HG02623 (cell line): ENCODE data around the gene FAM3D.
"Not testable (repeated sequence)": the region's sequence is repeated elsewhere in the genome, so short reads cannot be mapped to it uniquely, and the experiment has no call there.

Experiments used
- ATAC-seq: cut with Tn5 transposase; IDR thresholded peaks from one replicate; pipeline ENCODE4 v1.9.1; 2021; ENCODE audit warnings: moderate library complexity; ENCODE audit not compliant: unreplicated experiment

The FAM3D gene

GRCh38 chr3:58685641-58686040 lies 19.1 kb upstream of the FAM3D start:
- ATAC-seq, result no peak

DNA sequence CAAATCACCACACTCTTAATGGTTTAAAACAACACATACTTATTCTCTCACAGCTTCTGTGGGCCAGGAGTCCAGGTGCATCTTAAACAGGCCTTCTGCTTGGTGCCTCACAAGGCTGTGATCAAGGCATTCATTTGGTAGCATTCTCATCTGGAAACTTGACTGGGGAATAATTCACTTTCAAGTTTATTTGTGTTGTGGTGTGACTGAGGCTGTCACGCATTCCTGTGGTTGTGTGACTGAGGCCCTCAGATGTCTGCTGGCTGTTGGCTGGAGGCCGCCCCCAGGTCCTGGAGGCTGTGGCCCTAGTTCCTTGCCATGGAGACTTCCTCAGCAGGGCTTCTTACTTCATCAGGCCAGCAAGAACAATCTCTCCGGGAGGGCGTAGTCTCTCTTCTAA lies 16.9 kb upstream of the FAM3D start:
- ATAC-seq, result peak; percentile 63

DNA sequence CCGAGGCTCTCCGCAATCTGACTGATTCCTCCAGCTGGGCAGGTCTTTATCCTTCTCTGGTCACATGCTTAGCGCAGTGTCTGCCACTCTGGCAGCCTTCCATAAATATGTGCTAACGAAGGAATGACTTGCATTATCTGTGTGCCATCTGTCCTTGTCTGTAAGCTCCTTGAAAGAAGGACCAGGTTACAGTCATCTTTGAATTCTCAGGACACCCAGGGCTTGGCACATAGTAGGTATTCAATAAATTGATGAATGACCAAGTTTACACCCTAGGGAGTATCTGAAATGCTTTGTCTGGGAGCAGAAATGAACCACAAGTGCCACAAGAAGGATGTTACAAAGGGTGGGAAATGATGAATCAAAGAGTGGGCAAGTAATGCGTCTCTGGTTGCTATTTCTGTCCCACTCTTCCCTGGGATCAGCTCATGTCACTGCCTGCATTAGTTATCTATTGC lies 16.5 kb upstream of the FAM3D start:
- ATAC-seq, result no peak

GRCh38 chr3:58681863-58682262 lies 15.3 kb upstream of the FAM3D start:
- no peak for ATAC-seq

DNA sequence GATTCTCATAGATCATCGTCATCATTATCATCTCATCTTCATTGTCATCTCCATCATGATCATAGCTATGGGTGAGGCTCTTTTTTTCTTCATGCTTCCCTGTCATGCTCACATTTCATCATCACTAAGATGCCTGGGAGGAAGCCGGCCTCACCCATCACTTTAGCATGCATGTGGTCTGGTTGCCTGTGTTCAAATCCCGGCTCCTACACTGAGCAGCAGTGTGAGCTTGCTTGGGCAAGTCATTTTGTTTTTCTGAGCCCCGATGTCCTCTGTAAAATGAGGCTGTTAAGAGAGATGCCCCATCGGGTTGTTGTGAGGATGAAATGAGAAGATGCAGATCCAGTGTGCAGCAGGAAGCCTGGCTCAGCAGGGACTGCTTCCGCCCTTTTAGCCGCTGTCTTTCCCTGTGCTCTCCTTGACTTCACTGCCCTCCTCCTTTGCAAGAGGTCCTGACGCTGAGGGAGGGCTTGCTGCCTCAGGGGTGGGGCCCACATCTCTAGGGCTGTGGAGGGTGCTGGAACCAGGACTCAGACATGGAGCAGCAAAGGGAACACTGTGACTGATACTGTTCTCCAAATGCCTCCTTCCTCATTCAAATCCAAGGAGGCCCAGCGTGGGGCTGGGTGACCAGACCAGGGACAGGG lies 14.4 kb upstream of the FAM3D start:
- ATAC-seq, result no peak

GRCh38 chr3:58679974-58680666 lies 13.5 kb upstream of the FAM3D start:
- no peak for ATAC-seq

- no peak for ATAC-seq
These were observed 12.9 kb upstream of the FAM3D start for GRCh38 chr3:58679446-58679845.

DNA sequence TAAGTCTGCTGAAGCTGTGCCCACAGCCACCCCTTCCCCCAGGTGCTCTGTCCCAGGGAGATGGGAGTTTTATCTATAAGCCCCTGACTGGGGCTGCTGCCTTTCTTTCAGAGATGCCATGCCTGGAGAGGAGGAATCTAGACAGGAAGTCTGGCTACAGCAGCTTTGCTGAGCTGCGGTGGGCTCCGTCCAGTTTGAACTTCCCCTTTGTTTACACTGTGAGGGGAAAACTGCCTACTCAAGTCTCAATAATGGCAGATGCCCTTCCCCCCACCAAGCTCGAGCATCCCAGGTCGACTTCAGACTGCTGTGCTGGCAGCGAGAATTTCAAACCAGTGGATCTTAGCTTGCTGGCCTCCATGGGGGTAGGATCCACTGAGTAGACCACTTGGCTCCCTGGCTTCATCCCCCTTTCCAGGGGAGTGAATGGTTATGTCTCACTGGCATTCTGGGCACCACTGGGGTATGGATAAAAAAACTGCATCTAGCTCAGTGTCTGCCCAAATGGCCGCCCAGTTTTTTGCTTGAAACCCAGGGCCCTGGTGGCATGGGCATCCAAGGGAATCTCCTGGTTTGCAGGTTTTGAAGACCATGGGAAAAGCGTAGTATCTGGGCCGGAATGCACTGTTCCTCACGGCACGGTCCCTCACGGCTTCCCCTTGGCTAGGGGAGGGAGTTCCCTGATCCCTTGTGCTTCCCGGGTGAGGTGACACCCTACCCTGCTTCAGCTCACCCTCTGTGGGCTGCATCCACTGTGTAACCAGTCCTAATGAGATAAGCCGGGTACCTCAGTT lies 11.8 kb upstream of the FAM3D start:
- not testable (repeated sequence) for ATAC-seq

DNA sequence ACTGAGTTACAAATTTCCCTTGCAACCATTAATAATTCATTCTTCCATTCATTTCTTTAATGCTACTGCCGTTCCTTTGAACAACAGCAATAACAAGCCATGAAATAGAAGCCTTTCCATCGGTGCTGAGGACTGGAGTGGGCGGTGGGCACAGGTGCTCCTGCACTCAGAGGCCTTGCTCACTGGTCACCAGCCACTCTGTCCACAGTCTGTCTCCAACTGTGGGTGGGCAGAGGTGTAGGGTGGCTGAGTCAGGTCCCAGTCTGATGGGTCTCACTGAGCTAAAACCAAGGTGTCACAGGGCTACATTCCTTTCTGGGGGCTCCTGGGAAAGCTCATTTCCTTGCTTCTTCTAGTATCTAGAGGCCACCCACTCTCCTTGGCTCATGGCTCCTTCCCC lies 6.3 kb upstream of the FAM3D start:
- ATAC-seq, result no peak

DNA sequence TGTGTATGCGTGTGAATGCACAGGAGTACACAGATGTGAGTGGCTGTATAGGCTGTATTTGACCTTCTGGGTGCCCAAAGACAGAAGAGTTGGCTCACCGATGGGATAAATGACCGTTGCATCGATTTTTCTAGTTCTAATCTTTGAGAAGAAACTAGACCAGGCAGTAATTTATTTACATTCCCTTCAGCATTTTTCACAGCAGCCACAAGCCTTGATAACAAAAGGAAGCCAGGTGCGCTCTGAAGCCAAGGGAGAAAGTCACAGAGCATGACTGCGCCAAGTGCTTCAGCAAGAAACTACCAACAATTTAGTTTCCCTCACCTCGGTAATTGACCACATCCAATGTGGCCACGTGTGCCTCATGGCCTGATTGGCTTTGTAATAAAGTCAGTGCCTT lies 5.9 kb upstream of the FAM3D start:
- no peak for ATAC-seq

DNA sequence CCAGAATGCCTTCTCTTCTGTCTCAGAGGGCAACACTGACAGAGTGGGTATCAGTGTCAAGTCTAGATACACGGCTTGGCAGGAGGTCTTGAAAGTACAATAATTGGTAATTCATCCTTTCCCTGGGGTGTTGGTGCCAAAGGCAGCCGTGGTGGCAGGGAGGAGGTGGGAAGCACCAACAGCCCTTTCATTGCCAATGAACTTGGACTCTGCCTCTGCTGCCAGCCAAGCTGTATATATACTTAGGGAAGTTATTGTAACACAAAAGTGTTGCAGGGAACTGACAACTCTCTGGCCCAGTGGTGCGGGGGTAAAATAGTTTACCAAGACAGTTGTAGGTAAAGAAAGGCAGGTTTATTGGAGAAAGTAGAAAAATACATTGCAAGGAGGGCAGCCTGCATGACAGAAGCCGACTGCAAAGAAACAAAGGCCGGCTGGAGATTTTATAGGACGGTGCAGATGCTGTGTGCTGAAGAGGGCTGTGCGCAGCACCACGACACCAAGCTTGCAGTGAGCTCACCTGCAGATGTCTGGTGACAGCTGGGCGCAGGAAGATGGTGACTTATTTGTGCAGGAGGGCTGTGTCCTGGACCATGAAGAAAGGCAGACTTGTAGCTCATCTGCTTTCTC lies 4.0 kb upstream of the FAM3D start:
- no peak for ATAC-seq

DNA sequence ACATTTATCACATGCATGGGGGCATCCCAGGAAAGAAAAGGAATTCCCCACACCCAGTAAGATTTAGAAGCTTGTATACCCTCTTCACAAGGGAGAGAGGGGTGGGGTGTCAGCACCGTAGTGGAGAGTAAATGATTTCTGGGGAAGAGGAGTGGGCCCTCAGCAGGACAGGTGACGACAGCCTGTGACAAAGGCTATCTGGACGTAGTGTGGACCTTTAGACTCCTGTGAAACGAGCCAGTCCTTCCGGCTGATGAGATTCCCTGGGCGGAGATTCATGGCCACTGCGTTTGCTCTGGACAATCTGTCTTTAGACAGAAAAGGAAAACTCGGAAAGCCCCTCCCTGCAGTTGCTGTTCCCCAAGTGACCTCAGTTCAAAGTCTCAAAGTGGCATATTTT lies 1.7 kb upstream of the FAM3D start:
- no peak for ATAC-seq

GRCh38 chr3:58667704-58668103 lies 1.1 kb upstream of the FAM3D start:
- no peak for ATAC-seq

DNA sequence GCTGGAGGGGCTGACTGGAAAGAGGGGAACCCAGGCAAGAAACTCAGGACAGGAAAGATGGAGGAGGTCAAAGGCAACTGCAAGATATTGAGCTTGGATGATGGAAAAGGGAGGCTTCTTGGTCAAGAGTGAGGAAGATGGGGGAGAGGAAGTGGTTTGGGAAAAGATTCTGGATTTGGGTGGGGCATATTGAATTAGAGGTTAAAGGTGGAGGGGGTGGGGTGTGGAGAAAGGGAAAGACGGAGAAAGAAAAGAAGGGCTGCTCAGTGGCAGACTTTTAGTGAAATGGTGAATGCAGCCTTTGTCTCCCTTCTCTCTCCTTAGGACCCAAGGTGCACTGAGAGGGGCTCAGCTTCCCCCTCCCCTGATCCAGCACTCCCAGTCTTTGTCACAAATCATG lies 655 bp upstream of the FAM3D start:
- no peak for ATAC-seq

GRCh38 chr3:58665405-58665804 lies 1.2 kb downstream of the FAM3D start:
- no peak for ATAC-seq

GRCh38 chr3:58664611-58665010 lies 2.0 kb downstream of the FAM3D start:
- no peak for ATAC-seq

GRCh38 chr3:58661836-58662420 lies 4.6 kb downstream of the FAM3D start:
- ATAC-seq, result no peak

- no peak for ATAC-seq
These were observed 5.6 kb downstream of the FAM3D start for GRCh38 chr3:58660998-58661397.

GRCh38 chr3:58659051-58659675 lies 7.4 kb downstream of the FAM3D start:
- no peak for ATAC-seq

- no peak for ATAC-seq
These were observed 8.1 kb downstream of the FAM3D start for GRCh38 chr3:58658508-58658907.
